Measurements from ENCODE around the gene ZDHHC20. TPM values are rescaled to one million over a fixed set of nuclear protein-coding genes. Genes with fewer than 3 reads are reported as not detected.

The ZDHHC20 gene
- total RNA-seq, 1 donor from 2014 or later: 49.6 TPM

- H3K27me3 ChIP-seq (ENCODE audit: control insufficient read depth, insufficient read depth, low read length): no peaks in the 10 kb centered on the region
- no peak overlapping the region for H3K4me3 ChIP-seq (ENCODE audit: low read depth, low read length)
- no peaks in the 10 kb centered on the region for H3K36me3 ChIP-seq (ENCODE audit: control insufficient read depth, insufficient read depth, low read length)
- no peak for DNase-seq (ENCODE audit: low read depth)
- no peak for TF ChIP-seq CTCF (IDR thresholded peaks at IDR 0.05; ENCODE audit: insufficient read depth, low read length, poor library complexity, severe bottlenecking)
These were observed 23.9 kb downstream of the ZDHHC20 start for GRCh38 chr13:21435231-21435630.

- H3K27me3 ChIP-seq (ENCODE audit: control insufficient read depth, insufficient read depth, low read length): no peaks in the 10 kb centered on the region
- no peak for DNase-seq (ENCODE audit: low read depth)
- TF ChIP-seq CTCF (IDR thresholded peaks at IDR 0.05; ENCODE audit: insufficient read depth, low read length, poor library complexity, severe bottlenecking): no peak
- H3K4me3 ChIP-seq (ENCODE audit: low read depth, low read length): no peak overlapping the region
- no peaks in the 10 kb centered on the region for H3K36me3 ChIP-seq (ENCODE audit: control insufficient read depth, insufficient read depth, low read length)
These were observed 24.5 kb downstream of the ZDHHC20 start for GRCh38 chr13:21434588-21434987.

DNA sequence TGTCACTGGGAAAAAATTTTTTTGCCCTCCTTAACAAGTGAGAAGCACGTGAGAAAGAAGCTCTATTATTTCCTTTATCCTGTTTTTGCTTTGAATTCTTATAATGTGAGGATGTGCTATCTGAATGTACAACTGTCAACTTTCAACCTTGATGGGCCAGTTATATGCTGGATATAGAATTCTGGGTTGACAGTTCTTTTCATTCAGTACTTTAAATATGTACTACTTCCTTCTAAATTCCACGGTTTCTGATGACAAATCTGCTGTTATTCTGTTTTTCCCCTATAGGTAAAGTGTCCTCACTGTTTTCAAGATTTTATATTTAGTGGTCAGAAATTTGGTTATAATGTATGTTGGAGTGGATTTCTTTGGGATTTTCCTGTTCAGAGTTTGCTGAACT lies 29.9 kb downstream of the ZDHHC20 start:
- Histone ChIP-seq H3K4me3 (ENCODE audit: low read depth, low read length) (no peak overlapping the region), H3K27me3 (ENCODE audit: control insufficient read depth, insufficient read depth, low read length) (no peaks in the 10 kb centered on the region), H3K36me3 (ENCODE audit: control insufficient read depth, insufficient read depth, low read length) (no peaks in the 10 kb centered on the region)
- TF ChIP-seq CTCF (IDR thresholded peaks at IDR 0.05; ENCODE audit: insufficient read depth, low read length, poor library complexity, severe bottlenecking): no peak
- no peak for DNase-seq (ENCODE audit: low read depth)

- no peaks in the 10 kb centered on the region for H3K36me3 ChIP-seq (ENCODE audit: control insufficient read depth, insufficient read depth, low read length)
- DNase-seq (ENCODE audit: low read depth): no peak
- H3K27me3 ChIP-seq (ENCODE audit: control insufficient read depth, insufficient read depth, low read length): no peaks in the 10 kb centered on the region
- no peak for TF ChIP-seq CTCF (IDR thresholded peaks at IDR 0.05; ENCODE audit: insufficient read depth, low read length, poor library complexity, severe bottlenecking)
- no peak overlapping the region for H3K4me3 ChIP-seq (ENCODE audit: low read depth, low read length)
These were observed 31.4 kb downstream of the ZDHHC20 start for GRCh38 chr13:21427741-21428140.

DNA sequence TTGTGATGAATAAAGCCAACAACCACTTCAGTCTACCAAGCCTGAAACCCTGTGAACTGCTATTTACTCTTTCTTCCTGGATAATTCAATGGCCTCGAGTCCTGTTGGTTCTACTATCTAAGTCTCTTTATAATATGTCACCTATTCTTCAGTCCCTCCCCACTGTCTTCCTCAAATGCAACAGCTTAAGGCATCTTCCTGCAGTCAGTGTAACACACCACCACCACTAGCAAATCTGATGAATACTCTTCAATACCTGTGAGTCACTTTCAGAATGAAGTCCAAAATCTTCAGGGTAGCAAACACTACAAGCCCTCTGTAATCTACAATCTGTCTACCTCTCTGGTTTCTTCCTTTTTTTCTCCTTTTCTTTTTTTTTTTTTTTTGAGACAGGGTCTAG lies 32.9 kb downstream of the ZDHHC20 start:
- DNase-seq (ENCODE audit: low read depth): no peak

More for the DNA sequence above, 32.9 kb downstream of the ZDHHC20 start:
- no peak for TF ChIP-seq CTCF (IDR thresholded peaks at IDR 0.05; ENCODE audit: insufficient read depth, low read length, poor library complexity, severe bottlenecking)
- no peak overlapping the region for H3K4me3 ChIP-seq (ENCODE audit: low read depth, low read length)
- no peaks in the 10 kb centered on the region for H3K27me3 ChIP-seq (ENCODE audit: control insufficient read depth, insufficient read depth, low read length)
- H3K36me3 ChIP-seq (ENCODE audit: control insufficient read depth, insufficient read depth, low read length): no peaks in the 10 kb centered on the region

Data from kidney epithelial cell (primary cell).